Osteoblast (primary cell): ENCODE data around the gene COA1. TPM values are rescaled to one million over a fixed set of nuclear protein-coding genes. Genes with fewer than 3 reads are reported as not detected.
A peak's percentile ranks its signal among the peaks of the same experiment; 100 is the strongest.
"Not testable (repeated sequence)": the region's sequence is repeated elsewhere in the genome, so short reads cannot be mapped to it uniquely, and the experiment has no call there.

Source experiments
- DNase-seq: peaks from one replicate; pipeline ENCODE4 v3.0.0; 2011; ENCODE audit warnings: low spot score, mixed read lengths; ENCODE audit not compliant: insufficient read length; ENCODE audit errors: missing footprints
- H2AFZ ChIP-seq: 2 replicates; pipeline ENCODE4 v1.6.0; 2011; ENCODE audit warnings: mild to moderate bottlenecking, low read length
- H3K27ac ChIP-seq: 2 replicates; pipeline ENCODE4 v1.5.1; 2011; ENCODE audit warnings: mild to moderate bottlenecking, low read depth, low read length, moderate library complexity
- H3K27me3 ChIP-seq: 2 replicates; pipeline ENCODE4 v1.6.0; 2012; ENCODE audit warnings: mild to moderate bottlenecking, control low read depth, inconsistent platforms, low read length, moderate library complexity; ENCODE audit not compliant: insufficient read depth
- H3K36me3 ChIP-seq: 2 replicates; pipeline ENCODE4 v1.5.1; 2011; ENCODE audit warnings: mild to moderate bottlenecking, low read length, control low read depth, moderate library complexity; ENCODE audit not compliant: insufficient read depth
- H3K4me1 ChIP-seq: 2 replicates; pipeline ENCODE4 v1.5.1; 2011; ENCODE audit warnings: mild to moderate bottlenecking, low read length, control low read depth, moderate library complexity; ENCODE audit not compliant: insufficient read depth
- H3K4me2 ChIP-seq: 2 replicates; pipeline ENCODE4 v1.6.0; 2011; ENCODE audit warnings: mild to moderate bottlenecking, low read length; ENCODE audit not compliant: insufficient read depth
- H3K4me3 ChIP-seq: fragments of 200-600 bp; sonication (generic); 3 replicates; pipeline ENCODE4 v1.5.1; 2012; ENCODE audit warnings: mild to moderate bottlenecking, low read length, inconsistent platforms; ENCODE audit not compliant: insufficient read depth
- H3K79me2 ChIP-seq: 2 replicates; pipeline ENCODE4 v1.6.0; 2012; ENCODE audit warnings: mild to moderate bottlenecking, low read length, control low read depth, inconsistent platforms; ENCODE audit not compliant: insufficient read depth
- H3K9me3 ChIP-seq: 2 replicates; pipeline ENCODE4 v1.5.1; 2011; ENCODE audit warnings: low read depth, low read length, control low read depth
- H4K20me1 ChIP-seq: 2 replicates; pipeline ENCODE4 v1.6.0; 2012; ENCODE audit warnings: mild to moderate bottlenecking, low read length, control low read depth; ENCODE audit not compliant: insufficient read depth
- total RNA-seq: library from RNA; depleted of rRNA; stranded (reverse); fragments of >200 nt; gene quantifications from 2 replicates; pipeline ENCODE4 v1.2.3, GENCODE V29; 2012
- TF ChIP-seq, protein P1 (sequence below): IDR thresholded peaks from 2 replicates; pipeline ENCODE4 v1.5.1; 2011; ENCODE audit warnings: mild to moderate bottlenecking, low read depth, low read length, moderate library complexity; ENCODE audit errors: extremely low read depth

The COA1 gene
- total RNA-seq, 1 donor, result 34.0 TPM

DNA sequence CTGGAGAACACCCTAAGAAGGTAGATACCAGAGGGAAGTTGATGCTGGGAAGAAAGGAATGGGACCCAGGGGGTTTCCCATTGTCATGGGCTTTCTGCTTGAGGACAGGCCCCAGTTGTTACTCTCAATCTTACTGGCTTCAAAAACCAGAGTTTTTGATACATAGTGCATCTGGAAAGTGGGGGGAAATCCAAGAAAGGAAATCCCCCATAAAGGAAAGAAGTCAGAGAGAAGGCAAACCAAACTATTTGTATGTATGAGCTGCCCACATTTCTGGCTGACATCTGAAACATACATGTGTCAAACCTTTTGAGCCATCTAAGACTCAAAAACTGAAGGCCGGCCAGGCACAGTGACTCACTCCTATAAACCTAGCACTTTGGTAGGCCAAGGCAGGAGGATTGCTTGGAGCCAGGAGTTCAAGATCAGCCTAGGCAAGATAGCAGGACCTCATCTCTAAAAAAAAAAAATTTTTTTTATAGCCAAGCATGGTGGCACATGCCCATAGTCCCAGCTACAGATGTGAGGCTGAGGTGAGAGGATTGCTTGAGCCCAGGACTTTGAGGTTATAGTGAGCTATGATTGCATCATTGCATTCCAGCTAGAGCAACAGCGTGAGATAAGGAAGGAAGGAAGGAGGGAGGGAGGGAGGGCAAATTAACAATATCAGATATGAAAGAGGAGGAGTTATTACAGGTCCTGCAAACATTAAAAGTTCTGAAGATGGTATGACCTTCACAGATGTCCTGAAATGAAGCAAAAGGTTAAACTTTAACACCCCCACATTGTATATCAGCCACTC, 6.7 kb upstream of the COA1 start:
- TF ChIP-seq, protein P1, sequence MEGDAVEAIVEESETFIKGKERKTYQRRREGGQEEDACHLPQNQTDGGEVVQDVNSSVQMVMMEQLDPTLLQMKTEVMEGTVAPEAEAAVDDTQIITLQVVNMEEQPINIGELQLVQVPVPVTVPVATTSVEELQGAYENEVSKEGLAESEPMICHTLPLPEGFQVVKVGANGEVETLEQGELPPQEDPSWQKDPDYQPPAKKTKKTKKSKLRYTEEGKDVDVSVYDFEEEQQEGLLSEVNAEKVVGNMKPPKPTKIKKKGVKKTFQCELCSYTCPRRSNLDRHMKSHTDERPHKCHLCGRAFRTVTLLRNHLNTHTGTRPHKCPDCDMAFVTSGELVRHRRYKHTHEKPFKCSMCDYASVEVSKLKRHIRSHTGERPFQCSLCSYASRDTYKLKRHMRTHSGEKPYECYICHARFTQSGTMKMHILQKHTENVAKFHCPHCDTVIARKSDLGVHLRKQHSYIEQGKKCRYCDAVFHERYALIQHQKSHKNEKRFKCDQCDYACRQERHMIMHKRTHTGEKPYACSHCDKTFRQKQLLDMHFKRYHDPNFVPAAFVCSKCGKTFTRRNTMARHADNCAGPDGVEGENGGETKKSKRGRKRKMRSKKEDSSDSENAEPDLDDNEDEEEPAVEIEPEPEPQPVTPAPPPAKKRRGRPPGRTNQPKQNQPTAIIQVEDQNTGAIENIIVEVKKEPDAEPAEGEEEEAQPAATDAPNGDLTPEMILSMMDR, result no peak
- Histone ChIP-seq H3K9me3 (no peaks in the 10 kb centered on the region), H4K20me1 (no peaks in the 10 kb centered on the region), H3K27me3 (no peaks in the 10 kb centered on the region), H3K27ac (no peak overlapping the region), H2AFZ (no peak overlapping the region), H3K36me3 (no peaks in the 10 kb centered on the region), H3K4me2 (no peak overlapping the region), H3K79me2 (no peaks in the 10 kb centered on the region), H3K4me3 (no peak overlapping the region), H3K4me1 (peaks cover 5% of the 10 kb centered on the region)
- no peak for DNase-seq

DNA sequence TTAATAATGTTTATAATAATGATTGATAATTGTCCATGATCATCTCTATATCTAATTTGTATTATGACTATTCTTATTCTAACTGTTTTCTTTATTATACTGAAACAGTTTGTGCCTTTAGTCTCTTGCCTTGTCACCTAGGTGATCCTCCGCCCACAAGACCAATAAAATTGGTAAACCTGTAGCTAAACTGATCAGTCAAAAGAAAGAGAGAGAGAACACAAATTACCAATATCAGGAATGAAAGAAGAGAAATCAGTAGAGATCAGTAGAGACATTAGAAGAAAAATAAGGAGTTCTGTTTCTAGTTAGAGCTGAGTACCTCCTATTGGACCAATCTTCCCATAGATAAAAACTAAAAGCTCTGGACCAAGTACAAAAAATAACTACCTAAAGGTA, 6.1 kb upstream of the COA1 start:
- H3K4me2 ChIP-seq, result no peak overlapping the region
- H2AFZ ChIP-seq, result no peak overlapping the region
- H3K4me1 ChIP-seq, result peaks cover 6% of the 10 kb centered on the region
- no peaks in the 10 kb centered on the region for H3K9me3 ChIP-seq
- H3K36me3 ChIP-seq, result no peaks in the 10 kb centered on the region
- no peaks in the 10 kb centered on the region for H3K79me2 ChIP-seq
- H3K4me3 ChIP-seq, result no peak overlapping the region
- H3K27ac ChIP-seq, result no peak overlapping the region
- no peaks in the 10 kb centered on the region for H3K27me3 ChIP-seq
- no peaks in the 10 kb centered on the region for H4K20me1 ChIP-seq
- TF ChIP-seq, protein P1, result no peak
- no peak for DNase-seq

DNA sequence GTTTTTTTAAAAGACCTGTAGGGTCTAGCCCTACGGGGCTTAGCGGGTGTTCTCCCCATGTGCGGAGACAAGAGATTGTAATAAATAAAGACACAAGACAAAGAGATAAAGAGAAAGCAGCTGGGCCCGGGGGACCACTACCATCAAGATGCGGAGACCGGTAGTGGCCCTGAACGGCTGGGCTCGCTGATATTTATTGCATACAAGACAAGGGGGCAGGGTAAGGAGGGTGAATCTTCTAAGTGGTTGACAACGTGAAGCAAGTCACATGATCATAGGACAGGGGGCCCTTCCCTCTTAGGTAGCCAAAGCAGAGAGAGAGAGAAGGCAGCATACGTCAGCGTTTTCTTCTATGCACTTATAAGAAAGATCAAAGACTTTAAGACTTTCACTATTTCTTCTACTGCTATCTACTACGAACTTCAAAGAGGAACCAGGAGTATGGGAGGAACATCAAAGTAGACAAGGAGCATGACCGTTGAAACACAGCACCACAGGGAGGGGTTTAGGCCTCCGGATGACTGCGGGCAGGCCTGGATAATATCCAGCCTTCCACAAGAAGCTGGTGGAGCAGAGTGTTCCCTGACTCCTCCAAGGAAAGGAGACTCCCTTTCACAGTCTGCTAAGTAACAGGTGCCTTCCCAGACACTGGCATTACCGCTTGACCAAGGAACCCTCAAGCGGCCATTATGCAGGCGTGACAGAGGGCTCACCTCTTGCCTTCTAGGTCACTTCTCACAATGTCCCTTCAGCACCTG, 5.4 kb upstream of the COA1 start:
- not testable (repeated sequence) for H3K9me3 ChIP-seq, H4K20me1 ChIP-seq, H3K4me3 ChIP-seq, H3K79me2 ChIP-seq, DNase-seq, H2AFZ ChIP-seq, H3K27ac ChIP-seq, H3K4me2 ChIP-seq, H3K36me3 ChIP-seq, H3K27me3 ChIP-seq
- H3K4me1 ChIP-seq, result peaks cover 11% of the 10 kb centered on the region

DNA sequence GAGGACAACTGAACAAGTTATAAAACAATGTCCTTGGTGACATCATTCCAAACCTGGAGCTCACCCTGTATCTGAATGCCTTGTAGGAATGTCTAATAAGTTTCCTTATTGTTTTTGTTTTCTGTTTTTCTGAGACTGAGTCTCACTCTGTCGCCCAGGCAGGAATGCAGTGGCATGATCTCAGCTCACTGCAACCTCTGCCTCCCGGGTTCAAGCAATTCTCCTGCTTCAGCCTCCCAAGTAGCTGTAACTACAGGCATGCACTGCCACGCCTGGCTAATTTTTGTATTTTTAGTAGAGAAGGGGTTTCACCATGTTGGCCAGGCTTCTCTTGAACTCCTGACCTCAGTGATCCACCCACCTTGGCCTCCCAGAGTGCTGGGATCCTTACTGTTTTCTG, 2.2 kb upstream of the COA1 start:
- not testable (repeated sequence) for DNase-seq, H3K4me3 ChIP-seq, H3K27ac ChIP-seq, H3K27me3 ChIP-seq, H4K20me1 ChIP-seq, H2AFZ ChIP-seq, H3K9me3 ChIP-seq, H3K36me3 ChIP-seq, H3K4me2 ChIP-seq
- Histone ChIP-seq H3K79me2 (peaks cover 27% of the 10 kb centered on the region), H3K4me1 (peaks cover 19% of the 10 kb centered on the region)

- peaks cover 14% of the 10 kb centered on the region for H3K4me1 ChIP-seq
- H3K4me2 ChIP-seq, result peak overlapping the region; percentile 86
- H3K27ac ChIP-seq, result peak overlapping the region; percentile 54
- H3K9me3 ChIP-seq, result no peaks in the 10 kb centered on the region
- DNase-seq, result no peak
- peak overlapping the region; percentile 96 for H2AFZ ChIP-seq
- H3K27me3 ChIP-seq, result no peaks in the 10 kb centered on the region
- no peaks in the 10 kb centered on the region for H4K20me1 ChIP-seq
- H3K79me2 ChIP-seq, result peaks cover 42% of the 10 kb centered on the region
- TF ChIP-seq, protein P1, result no peak
- peak overlapping the region; percentile 93 for H3K4me3 ChIP-seq
- no peaks in the 10 kb centered on the region for H3K36me3 ChIP-seq
Measured at GRCh38 chr7:43729924-43730248, 563 bp upstream of the COA1 start.
